ENCODE results near the gene NTM. TPM values are rescaled to one million over a fixed set of nuclear protein-coding genes. Genes with fewer than 3 reads are reported as not detected.

The NTM gene
- total and polyA plus RNA-seq, 2 experiments from 2014 or later = 1.1 to 1.7 TPM

DNA sequence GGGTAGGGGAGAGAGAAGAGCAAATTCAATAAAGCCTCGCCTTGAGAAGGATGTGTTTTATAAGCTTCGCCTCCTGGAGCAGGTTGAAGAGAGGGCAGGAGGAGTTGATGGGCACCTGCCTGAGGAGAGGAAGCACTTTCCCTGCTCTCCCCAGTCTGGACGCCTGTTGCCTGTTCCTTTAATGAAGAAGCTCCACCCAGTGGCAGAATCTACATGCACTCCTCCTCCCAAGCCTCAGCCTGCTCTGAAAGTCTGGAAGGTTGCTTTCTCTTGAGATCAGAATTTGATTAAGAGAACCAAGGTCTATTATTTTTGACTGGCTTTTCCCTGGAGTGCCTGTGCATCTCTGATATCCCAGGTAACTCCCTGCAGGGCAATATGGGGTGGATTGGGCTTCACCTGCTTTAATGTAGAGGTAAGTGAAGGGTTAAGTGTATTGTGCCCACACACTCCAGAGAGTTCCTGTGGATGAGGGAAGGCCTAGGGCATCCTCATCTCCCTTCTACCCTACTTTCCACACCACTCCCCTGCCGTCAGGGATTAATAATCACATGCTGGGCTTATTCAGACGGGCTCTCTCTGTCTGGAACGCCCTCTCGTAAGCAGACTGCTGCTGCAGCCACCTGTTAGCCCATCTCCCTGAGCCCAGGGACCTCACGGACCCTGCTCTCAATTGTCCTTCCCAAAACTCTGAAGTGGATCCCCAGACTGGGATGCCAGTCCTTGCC lies 22.3 kb downstream of the NTM start:
- Histone ChIP-seq H3K4me3 (no peak overlapping the region), H3K4me1 (ENCODE audit: low read depth) (no peaks in the 10 kb centered on the region), H3K9me3 (ENCODE audit: low read depth) (no peaks in the 10 kb centered on the region), H3K27ac (no peak overlapping the region), H3K36me3 (no peaks in the 10 kb centered on the region), H3K27me3 (no peaks in the 10 kb centered on the region)
- DNase-seq (ENCODE audit: low read depth in 1 of 2, low spot score in 1 of 2) = peak; percentile 29 to 34
- TF ChIP-seq, protein P1, sequence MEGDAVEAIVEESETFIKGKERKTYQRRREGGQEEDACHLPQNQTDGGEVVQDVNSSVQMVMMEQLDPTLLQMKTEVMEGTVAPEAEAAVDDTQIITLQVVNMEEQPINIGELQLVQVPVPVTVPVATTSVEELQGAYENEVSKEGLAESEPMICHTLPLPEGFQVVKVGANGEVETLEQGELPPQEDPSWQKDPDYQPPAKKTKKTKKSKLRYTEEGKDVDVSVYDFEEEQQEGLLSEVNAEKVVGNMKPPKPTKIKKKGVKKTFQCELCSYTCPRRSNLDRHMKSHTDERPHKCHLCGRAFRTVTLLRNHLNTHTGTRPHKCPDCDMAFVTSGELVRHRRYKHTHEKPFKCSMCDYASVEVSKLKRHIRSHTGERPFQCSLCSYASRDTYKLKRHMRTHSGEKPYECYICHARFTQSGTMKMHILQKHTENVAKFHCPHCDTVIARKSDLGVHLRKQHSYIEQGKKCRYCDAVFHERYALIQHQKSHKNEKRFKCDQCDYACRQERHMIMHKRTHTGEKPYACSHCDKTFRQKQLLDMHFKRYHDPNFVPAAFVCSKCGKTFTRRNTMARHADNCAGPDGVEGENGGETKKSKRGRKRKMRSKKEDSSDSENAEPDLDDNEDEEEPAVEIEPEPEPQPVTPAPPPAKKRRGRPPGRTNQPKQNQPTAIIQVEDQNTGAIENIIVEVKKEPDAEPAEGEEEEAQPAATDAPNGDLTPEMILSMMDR (IDR thresholded peaks at IDR 0.05; ENCODE audit: low read depth, low read length) = peak; percentile 33

DNA sequence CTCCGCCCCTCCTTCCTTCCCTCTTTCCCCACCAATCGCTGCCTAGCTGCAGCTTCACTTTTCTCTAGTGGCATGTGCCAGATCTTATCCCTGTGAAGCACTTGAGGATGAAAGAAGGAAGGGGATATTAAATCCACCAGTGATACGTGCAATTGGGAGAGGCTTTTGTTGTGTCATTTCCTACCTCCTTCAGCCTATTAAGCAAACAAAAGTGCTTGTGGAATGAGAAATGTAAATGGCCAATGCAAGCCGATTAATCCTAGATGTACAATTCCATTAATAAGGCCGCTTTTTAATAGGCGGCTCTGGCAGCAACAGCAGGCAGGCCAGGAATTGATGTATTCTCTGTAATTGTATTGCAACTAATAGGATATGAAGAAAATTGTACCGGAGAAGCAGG lies 23.3 kb downstream of the NTM start:
- no peaks in the 10 kb centered on the region for H3K9me3 ChIP-seq (ENCODE audit: low read depth)
- no peak overlapping the region for H3K4me3 ChIP-seq
- H3K4me1 ChIP-seq (ENCODE audit: low read depth) = no peaks in the 10 kb centered on the region
- no peak overlapping the region for H3K27ac ChIP-seq
- H3K36me3 ChIP-seq = no peaks in the 10 kb centered on the region
- TF ChIP-seq, protein P1 (IDR thresholded peaks at IDR 0.05; ENCODE audit: low read depth, low read length) = no peak
- H3K27me3 ChIP-seq = no peaks in the 10 kb centered on the region
- no peak for DNase-seq (ENCODE audit: low read depth in 1 of 2, low spot score in 1 of 2)

DNA sequence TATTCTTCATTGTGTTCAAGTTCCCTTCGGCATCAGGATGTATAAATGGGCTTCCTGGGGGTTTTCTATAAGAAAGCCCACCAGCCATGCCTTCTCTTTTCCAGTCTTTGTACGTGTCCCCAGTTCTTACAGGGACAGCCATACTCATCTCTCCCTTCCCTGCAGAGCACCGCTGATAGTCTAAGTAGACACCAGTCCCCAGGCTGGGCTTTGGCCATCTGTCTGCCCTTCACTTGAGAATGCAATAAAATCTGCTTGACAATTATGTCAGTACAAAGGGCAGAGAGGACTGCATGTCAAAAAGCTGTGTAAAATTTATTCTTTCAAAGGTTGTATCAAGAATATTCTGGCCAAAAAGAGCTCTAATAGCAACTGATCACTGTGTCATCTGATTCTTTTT lies 27.3 kb downstream of the NTM start:
- no peak for DNase-seq (ENCODE audit: low read depth in 1 of 2, low spot score in 1 of 2)
- Histone ChIP-seq H3K27ac (no peak overlapping the region), H3K4me1 (ENCODE audit: low read depth) (no peaks in the 10 kb centered on the region), H3K36me3 (no peaks in the 10 kb centered on the region), H3K27me3 (no peaks in the 10 kb centered on the region), H3K4me3 (no peak overlapping the region), H3K9me3 (ENCODE audit: low read depth) (no peaks in the 10 kb centered on the region)
- TF ChIP-seq, protein P1 (IDR thresholded peaks at IDR 0.05; ENCODE audit: low read depth, low read length) = no peak

DNA sequence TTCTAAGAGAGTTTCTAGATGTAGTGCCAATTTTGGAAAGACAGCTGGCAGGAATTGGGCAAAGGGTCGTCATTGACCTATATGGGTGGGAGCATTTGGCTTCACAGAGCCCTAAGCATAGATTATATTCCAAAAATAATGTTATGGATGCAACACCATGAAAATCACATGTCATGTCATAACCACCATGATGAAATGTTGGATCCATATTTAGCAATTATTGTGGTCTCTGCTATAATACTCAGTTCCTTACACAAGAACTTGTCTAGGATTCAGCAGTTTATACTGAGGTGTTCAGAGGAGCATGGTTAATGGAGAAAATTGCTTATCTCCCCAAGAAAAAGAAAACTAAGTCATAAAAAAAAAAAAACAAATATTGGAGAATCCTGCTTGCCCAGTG lies 31.6 kb downstream of the NTM start:
- Histone ChIP-seq H3K4me1 (ENCODE audit: low read depth) (no peaks in the 10 kb centered on the region), H3K4me3 (no peak overlapping the region), H3K36me3 (no peaks in the 10 kb centered on the region), H3K9me3 (ENCODE audit: low read depth) (no peaks in the 10 kb centered on the region), H3K27me3 (no peaks in the 10 kb centered on the region), H3K27ac (no peak overlapping the region)
- no peak for DNase-seq (ENCODE audit: low read depth in 1 of 2, low spot score in 1 of 2)
- TF ChIP-seq, protein P1 (IDR thresholded peaks at IDR 0.05; ENCODE audit: low read depth, low read length) = no peak

DNA sequence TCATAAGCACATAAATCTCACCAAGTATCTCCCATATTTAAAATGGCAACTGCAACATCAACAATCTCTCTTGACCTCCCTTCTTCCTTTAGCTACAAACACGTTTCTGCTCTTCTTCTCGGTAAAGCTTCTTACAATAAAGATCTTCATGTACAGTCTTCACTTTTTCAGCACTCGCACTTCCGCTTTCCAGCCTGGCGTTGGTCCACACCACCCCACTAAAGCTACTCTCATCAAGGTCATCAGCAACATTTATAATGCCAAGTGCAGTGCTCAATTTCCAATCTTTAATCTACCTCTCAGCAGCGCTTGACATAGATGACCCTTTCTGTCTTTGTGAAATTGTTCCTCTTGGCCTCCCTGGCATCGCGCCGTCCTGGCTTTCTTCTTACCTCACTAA lies 33.6 kb downstream of the NTM start:
- Histone ChIP-seq H3K9me3 (ENCODE audit: low read depth) (no peaks in the 10 kb centered on the region), H3K27ac (no peak overlapping the region), H3K36me3 (no peaks in the 10 kb centered on the region), H3K4me1 (ENCODE audit: low read depth) (peaks cover under 1% of the 10 kb centered on the region), H3K27me3 (no peaks in the 10 kb centered on the region), H3K4me3 (no peak overlapping the region)
- TF ChIP-seq, protein P1 (IDR thresholded peaks at IDR 0.05; ENCODE audit: low read depth, low read length) = no peak
- no peak for DNase-seq (ENCODE audit: low read depth in 1 of 2, low spot score in 1 of 2)
